ENCODE measurements around the gene NINJ2.

NINJ2 gene

DNA sequence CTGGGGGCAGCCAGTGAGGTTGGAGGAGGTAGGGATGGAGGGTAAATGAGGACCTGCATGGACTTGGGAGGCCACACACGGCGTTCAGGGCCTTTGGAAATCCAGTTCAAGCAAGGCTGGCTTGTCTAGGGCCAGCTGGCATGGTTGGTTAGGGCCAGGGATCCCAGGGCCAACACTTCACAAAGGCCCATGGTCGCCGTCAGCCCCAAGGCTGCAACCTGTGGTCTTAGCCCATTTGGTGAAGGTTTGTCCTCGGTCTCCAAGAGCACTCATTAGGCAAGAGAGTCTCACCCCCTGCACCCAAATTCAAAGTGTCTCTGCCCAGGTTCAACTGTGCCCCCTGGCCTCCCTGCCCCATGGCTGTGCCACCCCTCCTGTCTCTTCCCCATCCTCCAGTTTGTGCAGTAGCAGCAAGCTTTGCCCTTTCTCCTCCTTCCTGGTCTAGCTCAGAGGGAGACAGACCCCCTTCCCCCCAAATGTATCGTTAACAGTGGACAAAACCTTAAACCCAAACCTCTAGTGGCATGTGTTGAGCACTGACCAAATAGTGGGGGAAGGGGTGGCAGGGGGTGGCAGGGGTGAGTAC lies 94.1 kb downstream of the NINJ2 start:
- DNase-seq (ENCODE audit: low spot score), result no peak

DNA sequence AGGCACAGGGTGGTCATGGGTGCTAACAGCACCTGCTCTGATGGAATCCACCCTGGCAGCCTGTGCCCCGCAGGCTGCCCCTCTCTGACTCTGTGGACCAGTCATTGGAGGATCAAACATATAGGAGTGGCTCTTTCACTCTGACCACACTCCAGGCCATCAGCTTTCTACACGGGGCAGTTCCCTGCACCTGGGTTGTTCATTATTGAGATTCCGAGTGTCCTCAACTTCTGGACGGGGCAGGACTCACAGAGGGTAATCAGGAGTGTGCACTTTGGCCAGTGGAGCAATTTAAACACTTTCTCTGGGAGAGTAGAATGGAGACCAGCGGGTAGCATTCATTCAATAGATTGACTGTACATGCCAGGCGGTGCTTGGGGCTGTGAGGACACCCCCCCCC lies 94.8 kb downstream of the NINJ2 start:
- DNase-seq (ENCODE audit: low spot score), result no peak

DNA sequence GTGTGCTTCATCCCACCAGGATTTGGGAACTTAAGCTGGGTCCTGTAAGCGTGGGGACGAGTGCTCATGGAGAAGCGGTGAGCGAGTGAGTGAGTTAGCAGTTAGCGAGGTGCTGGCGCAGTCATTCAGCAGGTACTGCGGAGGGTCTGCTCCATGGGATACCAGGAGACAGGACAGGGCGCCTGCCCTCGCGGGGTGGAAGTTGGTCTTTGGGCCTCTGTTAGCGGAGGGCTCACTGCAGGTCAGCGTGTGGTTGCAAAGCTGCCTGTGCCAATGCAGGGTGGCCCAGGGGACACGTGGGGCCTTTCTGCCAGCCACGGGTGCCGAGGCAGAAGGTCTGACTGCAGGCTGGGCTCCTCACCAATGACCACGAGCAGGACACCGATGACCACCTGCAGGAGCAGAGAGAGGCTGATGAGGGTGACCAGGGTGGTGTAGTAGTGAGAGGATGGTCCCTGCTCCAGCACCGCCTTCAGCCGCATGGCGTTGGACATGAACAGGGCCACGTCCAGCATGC lies 97.6 kb downstream of the NINJ2 start:
- no peak for DNase-seq (ENCODE audit: low spot score)

DNA sequence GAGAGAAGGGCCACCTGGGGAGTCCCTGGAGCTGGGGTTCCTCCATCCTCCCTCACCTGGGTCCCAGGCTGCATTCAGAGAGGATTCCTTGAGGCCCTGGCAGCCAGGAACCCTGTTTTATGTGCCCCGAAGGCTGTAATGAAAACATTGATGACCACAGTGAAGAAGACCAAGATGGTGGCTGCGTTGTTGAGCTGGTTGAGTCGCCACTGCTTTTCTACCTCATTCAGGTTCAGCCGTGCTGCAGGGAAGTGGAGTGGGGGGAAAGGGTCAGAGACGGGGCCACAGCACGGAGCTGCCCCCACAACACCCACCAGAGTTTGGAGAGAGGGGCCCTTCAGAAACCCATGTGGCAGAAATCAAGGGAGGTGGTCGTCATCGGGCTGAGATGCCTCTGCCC lies 98.1 kb downstream of the NINJ2 start:
- no peak for DNase-seq (ENCODE audit: low spot score)

DNA sequence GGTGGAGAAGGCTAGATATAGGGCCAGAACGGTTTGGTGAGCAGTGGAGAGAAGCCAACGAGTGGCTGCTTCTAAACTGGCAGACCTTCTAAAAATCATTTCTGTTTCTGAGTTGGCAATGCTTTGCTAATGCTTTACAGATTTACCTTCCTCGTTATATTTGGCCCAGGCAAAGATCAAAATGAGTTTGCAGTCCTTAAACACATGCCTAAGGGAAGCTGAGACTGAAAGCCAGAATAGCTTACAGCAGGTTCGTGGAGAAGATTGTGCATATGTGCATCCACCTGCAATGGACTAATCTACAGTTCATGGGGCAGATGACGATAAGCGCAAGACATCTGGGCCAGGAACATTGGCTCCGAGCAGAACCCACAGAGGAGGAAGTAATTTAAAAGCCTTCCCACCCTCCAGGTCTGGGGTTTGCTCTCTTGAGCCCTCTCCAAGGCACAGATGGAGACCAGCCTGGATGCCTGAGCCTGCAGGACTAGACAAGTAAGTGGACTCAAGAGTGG lies 99.4 kb downstream of the NINJ2 start:
- DNase-seq (ENCODE audit: low spot score), result no peak

DNA sequence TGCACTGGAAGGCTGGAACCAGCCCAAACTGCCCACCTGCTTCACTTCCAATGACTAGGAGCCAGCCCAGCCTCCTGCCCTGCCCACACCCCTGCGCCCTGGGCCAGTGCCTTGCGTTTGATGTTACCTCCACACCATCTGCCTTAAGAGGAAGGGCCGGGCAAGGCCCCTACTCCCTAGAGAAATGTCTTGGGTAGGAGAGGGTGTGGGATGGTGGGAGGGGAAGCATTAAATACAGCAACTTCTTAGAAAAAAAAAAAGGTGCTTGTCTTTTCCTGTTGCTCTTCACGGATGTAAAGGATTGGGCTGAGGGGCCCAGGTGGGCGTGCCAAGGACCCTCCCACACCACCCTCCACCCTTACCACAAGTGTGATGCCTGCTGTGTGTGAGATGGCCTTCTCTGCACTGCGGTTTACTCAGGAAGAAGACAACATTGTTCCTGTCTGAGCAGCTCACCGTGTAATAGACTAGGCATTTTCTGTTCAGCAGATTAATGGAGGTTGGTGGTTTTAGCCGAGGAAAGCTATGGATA lies 99.9 kb downstream of the NINJ2 start:
- DNase-seq (ENCODE audit: low spot score), result no peak

DNA sequence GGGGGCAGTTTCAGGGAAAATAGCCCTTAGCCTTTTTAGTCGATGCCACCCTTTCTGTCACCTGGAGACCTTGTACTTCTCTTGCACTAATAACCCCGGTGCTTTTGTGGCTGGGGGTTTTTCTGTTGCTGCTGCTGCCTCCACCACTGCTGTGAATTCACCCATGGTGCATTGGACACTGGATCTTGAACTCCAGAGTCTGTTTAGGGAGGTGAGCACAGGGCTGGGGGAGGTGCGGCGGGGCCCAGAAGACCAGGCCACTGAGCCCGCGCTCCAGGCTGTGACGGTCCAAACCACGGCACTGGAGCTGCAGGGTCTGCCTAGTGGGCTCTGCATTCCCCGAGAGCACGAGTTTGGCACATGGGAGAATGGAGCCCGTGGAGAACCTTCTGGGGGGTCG lies 100.6 kb downstream of the NINJ2 start:
- DNase-seq (ENCODE audit: low spot score), result no peak

DNA sequence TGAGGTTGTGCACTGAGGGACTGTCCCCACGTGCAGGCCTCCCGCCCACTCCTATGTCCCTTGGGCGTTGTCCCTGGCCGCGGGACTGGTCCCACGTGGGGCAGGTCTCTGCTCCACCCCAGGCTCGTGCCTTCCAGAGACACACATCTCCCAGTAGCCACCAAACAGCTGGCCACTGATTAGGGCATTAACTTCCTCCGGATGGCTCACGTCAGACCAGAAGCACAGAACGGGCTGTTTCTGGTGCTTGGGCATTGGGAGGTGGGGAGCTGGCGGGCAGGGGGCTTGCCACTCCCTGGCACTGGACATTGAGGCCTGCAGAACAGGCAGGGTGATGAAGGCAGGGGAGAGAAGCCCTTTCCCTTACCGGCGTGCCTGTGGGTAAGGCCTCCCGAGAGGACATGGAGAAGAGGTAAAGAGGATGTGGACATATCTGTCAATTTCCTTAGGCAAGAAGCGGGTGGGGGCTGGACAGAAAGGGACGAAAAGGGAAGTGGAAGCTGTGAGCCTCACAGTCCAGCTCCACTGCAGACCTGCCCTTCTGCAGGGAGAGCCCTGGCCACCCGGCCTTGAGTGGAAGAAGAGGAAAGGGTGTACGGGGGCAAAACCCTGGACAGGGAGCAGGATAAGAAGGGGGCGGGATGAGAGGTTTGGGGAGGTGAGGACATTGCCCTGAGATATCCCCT lies 101.2 kb downstream of the NINJ2 start:
- DNase-seq (ENCODE audit: low spot score), result no peak

DNA sequence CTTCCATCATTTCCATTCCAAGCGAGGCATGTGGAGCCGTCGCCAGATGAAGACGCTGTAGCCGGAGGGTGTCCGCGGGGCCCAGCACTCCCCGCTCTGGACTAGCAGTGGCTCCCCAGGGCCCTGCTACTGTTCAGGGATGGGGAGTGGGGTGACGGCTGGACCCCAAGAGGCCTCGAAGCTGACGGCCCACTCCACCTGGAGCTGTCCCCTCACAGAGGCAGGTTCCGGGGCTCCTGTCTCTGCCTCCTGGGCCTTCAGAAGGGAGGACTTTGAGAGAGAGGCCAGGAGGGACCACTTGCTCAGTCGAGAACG lies 101.9 kb downstream of the NINJ2 start:
- no peak for DNase-seq (ENCODE audit: low spot score)

DNA sequence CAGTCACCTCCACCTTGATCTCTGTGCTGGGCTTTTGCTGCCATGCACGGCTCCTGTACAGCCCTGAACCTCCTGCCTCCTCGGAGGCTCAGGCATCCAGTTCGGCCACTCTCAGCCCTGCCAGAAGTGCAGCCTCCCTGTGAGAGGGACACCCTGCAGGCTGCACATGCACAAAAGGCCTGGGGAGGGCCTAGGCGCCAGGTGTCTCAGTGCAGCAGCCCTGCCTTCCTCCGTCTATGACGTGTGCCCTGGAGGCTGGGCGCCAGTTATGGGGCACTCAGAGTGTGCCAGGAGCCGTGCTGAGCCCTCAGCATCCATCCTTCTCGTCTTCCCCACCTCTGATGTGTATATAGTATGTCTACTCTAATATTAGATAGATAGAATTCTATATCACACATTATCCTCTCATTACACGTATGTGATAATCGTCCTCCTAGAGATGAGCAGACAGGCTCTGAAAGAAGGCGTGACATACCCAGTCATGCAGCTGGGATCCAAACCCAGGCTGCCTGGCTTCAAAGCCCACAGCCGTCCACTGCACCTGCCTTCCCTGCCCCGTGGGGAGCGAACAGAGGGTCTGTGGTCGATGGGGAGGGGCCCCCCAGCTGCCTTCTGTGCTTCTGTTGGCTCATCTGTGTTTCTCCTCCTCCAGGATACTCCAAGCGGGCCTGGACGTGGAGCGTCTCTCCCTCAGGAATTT lies 102.4 kb downstream of the NINJ2 start:
- DNase-seq (ENCODE audit: low spot score), result no peak

DNA sequence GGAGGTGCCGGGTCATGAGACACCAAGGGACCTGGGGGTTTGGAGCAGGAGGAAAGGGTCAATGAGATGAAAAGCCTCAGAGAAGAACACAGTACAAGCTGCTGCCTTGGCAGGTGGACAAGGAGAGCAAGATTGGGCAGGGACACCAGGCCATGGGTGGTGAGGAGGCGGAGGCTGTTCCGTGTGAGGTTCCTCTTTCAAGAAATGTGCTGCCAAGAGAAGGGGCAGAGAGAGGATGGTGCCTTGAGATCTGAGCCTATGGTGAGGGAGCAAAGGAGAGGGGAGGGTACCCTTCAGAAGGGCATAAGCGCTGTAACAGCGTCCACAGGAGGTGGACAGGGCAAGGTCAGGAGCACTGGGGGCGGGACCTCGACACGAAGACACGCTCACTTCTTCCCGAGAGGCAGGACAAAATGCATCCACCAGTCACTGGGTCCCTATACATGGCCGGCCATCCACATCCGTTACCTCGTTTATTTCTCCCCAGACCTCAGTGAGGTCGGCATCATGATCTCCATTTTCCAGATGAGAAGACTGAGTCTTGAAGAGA lies 103.3 kb downstream of the NINJ2 start:
- DNase-seq (ENCODE audit: low spot score), result no peak

DNA sequence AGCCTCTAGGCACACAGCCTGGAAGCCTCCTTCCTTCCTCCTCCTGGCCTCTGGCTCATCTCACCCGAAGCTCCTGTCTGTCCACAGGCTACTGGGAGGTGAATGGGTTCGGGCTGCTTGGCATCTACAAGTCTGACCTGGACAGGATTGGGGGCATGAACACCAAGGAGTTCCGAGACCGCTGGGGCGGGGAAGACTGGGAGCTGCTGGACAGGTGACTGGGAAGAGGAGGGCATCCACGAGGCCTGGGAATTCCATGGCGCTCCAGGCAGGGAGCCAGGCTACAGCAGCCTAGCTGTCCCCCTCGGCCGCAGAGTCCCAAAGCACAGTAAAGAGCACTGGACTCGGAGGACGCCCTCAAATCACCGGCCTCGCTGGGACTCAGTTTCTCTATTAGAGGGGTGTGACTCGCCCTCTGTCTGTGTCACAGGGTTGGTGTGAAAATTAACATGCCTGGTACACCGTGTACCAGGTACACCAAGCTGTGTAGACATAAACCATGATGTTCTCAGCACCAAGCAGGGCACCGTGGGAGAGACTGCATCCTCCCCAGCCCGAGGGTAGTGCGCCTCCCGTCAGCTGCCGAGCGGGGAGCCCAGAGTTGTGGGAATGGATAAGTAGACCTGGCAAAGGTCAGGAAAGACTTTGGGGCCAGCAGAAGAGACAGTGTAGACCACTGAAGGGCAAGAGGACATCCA lies 103.9 kb downstream of the NINJ2 start:
- DNase-seq (ENCODE audit: low spot score), result no peak

DNA sequence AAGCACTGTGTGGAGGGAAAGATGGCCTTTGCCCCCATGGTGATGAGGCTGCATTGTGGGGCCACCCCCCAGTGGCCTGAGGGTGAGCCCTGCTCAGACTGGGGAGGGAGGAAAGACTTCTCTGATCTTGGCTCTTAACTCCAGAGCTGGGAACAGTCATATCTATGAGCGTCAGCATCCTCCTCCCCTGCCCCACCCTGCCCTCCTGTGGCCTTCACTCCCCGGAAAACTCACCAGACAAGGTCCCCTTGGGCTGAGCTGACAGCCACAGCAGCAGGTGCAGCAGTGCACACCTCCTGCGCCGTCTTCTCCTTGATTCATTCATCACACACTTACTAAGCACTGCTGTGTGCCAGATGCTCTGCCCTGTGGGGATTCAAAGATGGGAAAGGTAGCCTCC lies 104.7 kb downstream of the NINJ2 start:
- no peak for DNase-seq (ENCODE audit: low spot score)

DNA sequence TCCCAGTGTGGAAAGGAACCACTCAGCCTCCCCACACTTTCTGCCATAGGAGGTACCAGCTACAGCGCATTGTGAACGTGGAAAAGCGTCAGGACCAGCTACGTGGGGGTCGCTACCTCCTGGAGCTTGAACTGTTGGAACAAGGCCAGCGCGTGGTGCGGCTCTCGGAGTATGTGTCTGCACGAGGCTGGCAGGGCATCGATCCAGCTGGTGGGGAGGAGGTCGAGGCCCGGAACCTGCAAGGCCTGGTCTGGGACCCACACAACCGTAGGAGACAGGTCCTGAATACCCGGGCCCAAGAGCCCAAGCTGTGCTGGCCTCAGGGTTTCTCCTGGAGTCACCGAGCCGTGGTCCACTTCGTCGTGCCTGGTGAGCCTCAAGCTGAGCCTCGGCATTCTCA lies 106.7 kb downstream of the NINJ2 start:
- DNase-seq (ENCODE audit: low spot score), result no peak

DNA sequence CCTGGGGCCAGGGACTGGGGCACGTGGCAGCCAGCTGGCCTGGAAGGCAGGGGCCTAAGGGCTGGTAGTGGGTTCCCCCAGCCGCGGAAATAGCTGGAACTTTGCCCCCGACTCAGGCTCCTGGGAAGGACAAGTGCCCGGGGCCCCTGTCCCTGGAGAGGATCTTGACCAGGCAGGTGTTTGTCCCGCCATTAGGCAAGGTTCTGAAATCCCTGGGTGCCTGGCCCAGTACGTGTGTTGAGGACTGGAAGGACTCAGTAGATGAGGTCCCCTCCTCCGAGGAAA lies 109.3 kb downstream of the NINJ2 start:
- DNase-seq (ENCODE audit: low spot score), result no peak

DNA sequence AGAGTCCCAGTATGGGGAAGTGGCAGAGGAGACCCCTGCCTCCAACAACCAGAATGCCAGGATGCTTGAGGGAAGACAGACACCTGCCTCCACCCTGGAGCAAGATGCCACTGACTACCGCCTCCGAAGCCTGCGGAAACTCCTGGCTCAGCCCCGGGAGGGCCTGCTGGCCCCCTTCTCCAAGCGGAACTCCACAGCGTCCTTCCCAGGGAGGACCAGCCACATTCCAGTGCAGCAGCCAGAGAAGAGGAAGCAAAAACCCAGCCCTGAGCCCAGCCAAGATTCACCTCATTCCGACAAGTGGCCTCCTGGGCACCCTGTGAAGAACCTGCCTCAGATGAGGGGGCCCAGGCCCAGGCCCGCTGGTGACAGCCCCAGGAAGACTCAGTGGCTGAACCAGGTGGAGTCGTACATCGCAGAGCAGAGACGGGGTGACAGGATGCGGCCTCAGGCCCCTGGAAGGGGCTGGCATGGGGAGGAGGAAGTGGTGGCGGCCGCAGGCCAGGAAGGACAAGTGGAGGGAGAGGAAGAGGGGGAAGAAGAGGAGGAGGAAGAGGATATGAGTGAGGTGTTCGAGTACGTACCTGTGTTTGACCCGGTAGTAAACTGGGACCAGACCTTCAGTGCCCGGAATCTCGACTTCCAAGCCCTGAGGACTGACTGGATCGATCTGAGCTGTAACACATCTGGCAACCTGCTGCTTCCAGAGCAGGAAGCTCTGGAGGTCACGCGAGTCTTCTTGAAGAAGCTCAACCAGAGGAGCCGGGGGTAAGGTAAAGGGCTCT lies 109.8 kb downstream of the NINJ2 start:
- DNase-seq (ENCODE audit: low spot score), result no peak

DNA sequence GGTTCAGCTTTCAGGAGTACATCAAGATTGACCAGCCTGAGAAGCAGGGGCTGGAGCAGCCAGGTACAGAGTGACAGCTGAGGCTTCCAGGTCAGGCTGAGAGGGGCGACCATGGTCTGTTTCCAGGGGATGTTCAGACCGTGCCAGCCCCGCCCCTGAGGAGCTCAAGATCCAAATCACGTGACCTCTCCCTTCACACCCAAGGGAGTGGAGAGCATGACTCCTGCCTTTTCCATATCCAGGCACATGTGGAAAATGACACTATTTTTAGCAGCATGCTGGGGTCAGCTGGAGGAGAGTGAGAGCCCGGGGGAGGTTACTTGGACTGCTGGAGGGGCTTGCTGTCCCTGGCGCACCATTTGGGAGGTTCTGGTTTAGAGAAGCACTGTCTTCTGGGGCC lies 110.8 kb downstream of the NINJ2 start:
- DNase-seq (ENCODE audit: low spot score), result no peak

DNA sequence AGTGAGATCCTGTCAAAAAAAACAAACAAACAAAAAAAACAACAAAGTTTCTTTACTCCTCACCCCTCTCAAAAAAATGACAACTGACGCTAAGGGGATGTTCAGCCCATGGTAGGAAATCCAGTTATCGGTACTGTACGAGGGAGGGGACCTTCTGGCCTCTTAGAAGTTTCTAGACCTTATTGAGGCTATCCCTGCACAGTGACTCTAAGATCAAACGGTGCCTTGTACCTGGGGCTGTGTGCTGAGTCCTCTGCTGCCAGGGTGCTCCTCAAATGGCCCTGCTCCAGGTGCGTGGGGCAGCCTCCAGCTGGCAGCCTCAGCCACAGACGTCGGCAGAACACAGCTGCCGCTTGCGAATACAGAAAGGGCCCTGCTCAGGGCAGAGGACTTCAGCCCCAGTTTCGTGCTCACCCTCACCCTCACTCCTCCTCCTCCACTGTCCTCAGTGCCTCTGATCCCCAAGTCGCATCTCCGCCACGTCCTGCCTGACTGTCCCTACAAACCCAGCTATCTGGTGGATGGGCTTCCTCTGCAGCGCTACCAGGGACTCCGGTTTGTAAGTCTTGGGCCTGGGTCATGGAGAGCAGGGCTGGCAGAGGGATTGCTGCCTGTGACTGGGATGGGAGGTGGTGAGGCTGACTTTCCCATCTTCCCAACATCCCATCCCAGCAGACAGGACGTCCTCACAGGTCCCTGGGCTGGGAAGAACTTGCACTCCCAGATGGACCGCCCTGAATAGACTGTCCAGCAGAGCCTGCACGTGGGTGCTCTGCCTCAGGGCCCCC lies 112.6 kb downstream of the NINJ2 start:
- DNase-seq (ENCODE audit: low spot score), result no peak

DNA sequence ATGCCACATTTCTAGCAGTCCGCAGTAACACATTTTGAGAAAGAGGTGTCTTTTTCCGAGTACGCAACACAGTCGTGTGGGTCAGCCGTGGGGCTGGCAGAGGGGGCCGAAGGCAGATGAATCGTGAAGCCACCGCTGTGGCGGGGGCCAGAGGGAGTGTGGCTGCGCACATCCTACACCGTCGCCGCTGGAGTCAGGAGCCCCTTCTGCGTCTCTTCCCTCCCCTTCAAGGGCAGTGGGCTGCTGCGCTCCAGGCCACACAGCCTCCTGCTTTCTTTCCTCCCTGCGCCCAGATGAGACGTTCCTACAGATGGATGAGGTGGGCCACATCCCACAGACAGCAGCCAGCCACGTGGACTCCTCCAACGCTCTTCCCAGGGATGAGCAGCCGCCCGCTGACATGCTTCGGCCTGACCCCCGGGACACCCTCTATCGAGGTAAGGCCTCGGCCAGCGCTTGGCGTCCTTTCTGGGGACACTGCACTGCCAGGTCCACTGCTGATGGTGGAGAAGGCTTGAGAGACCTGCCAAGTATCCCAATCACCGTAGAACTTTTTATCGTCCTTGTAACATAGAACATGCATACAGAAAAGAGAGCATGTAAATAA lies 113.7 kb downstream of the NINJ2 start:
- DNase-seq (ENCODE audit: low spot score), result no peak

DNA sequence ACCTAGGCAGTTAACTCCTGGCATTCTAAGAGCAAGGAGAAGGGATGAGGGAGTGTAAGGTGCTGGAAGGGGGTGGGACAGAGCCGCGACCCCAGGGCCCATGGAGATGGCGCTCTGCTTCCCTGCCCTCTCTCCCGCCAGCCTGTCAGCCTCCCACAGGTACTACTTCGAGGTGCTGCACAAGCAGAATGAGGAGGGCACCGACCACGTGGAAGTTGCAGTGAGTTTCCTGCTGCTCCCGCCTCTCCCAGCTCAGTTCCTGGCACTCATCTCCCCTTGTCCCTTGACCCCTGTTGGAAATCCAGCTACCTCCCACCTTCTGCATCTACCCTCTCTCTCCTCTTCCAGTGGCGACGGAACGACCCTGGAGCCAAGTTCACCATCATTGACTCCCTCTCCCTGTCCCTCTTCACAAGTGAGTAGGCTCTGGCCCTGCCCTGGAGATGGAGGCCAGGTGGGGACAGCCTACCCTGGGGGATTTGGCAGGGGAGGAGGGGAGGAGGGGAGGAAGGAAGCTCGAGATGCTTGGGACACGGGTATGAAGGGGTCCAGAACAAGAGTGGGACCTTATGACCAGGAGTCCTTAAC lies 115.3 kb downstream of the NINJ2 start:
- DNase-seq (ENCODE audit: low spot score), result no peak
